LoVo (cell line): ENCODE measurements around the gene PDE4A.

Experiments used
- DNase-seq: peaks from one replicate; pipeline ENCODE4 v3.0.0-alpha.2; 2016; ENCODE audit warnings: low spot score

The PDE4A gene

GRCh38 chr19:10510301-10510802 is 90.0 kb downstream of the PDE4A start:
- DNase-seq = no peak

- DNase-seq = no peak
Observed at GRCh38 chr19:10513223-10513622, 92.9 kb downstream of the PDE4A start.

GRCh38 chr19:10514211-10515145 is 94.1 kb downstream of the PDE4A start:
- DNase-seq = no peak

GRCh38 chr19:10516064-10516385 is 95.7 kb downstream of the PDE4A start:
- DNase-seq = no peak

DNA sequence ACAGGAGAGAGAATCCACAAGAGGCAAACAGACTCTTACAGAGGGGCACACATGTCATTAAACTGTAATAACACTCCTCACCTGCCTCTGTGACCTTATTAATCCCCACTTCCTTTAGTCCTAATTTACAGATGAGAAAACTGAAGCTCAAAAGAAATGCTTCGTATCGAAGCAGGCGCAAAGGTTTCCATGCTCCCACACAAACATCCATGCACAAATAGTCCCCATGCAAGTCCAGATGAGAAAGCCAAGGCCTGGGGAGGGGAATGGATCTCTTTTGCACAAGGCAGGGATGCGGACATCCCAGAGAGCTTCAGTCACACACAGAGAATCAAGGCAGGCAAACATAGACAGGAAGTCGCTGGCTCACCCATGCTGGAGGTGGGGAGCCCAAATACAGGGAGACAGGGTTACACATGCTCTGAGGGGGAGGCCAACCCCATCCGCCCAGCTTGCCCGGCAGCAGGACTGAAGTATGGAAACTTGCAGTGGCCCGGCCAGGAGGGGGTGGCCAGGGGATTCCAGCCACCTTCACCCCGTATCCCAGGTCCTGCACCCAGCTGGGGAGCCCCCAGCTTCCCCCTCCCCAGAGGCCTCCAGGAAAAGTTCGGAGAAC is 96.4 kb downstream of the PDE4A start:
- DNase-seq = no peak

- no peak for DNase-seq
Observed at GRCh38 chr19:10517361-10517759, 97.0 kb downstream of the PDE4A start, which contains the start of gene S1PR5. Gene S1PR5, minus strand, starts transcription at chr19:10517447. Its CDS starts 2,436 bp downstream, at chr19:10515011.

DNA sequence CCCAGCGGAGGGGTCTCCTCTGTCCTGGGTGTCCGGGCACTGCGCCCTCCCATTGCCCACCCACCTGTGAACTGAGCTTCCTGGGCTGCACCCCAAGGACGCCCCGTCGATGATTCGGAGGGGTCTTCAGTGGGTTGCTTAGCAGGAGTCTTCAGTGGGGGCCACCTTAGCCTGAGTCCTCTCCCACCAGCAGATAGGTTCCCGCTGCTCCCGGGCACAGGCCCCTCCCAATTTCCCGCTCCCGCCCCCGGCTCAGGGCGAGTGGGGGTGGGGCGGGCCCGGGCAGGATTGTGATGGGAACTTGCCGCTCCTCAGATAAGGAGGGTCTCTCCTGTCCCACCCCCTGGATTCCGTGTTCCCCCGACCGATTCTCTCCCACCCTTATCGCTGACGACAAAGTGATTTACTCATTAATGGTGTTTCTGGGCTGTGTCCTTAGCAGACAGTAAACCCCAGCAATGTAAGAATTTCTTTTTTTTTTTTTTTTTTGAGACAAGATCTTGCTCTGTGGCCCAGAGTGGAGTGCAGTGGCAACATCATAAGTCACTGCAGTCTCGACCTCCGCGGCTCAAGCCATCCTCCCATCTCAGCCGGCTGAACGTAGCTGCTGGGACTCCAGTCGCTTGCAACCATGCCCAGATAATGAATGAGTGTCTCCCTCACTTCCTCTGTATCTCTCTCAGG is 97.6 kb downstream of the PDE4A start:
- no peak for DNase-seq

GRCh38 chr19:10518444-10519361 is 98.4 kb downstream of the PDE4A start:
- no peak for DNase-seq
